Germinal center (tissue), 1 donor: ENCODE data around the gene EBLN2.
"Not testable (repeated sequence)": the region's sequence is repeated elsewhere in the genome, so short reads cannot be mapped to it uniquely, and the experiment has no call there.

Experiments used
- DNase-seq: peaks from one replicate; pipeline ENCODE4 v3.0.0; 2012; ENCODE audit warnings: mixed read lengths, low spot score

Gene EBLN2

DNA sequence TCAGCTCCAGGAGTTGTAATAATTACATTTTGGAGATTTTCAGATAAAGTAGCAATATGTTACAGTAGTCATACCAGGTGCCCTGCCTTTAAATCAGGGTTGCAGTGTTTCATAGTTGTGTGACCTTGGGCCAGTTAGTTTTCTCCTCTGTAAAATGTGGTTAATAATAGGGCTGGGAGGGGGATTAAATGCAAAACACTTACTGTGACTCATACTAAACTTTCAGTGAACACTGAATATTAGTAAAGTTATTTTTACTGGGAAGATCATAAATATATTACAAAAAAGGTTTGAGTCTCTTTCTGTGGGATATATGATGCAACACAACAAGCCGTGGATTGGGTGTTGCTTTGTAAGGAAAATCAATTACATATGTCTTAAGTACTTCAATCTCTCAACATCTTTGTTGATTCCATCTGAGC lies 1.1 kb upstream of the EBLN2 start:
- DNase-seq, result no peak

GRCh38 chr3:73066243-73066642 lies 4.8 kb downstream of the EBLN2 start:
- not testable (repeated sequence) for DNase-seq

DNA sequence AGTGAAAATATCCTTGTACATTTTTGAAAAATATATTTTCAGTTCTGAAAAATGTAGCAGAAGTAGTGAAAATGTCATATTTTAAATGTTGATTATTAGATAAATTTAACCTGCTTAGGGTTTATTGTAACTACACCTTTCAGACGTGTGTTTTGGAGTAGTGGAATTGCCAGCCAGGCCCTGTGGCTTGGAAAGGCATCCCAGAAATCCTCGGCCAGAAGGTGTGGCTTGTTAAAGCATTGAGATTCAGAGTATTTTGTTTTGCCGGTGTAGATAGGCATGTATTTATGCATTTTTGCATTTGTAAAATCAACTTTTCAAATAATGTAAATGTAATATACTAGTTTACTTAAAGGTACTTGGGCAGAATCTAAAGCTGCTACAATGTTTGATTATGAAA lies 7.0 kb downstream of the EBLN2 start:
- no peak for DNase-seq

- no peak for DNase-seq
Observed at GRCh38 chr3:73069187-73069586, 7.7 kb downstream of the EBLN2 start.

- no peak for DNase-seq
Observed at GRCh38 chr3:73069775-73070444, 8.5 kb downstream of the EBLN2 start.

GRCh38 chr3:73070675-73071575 lies 9.5 kb downstream of the EBLN2 start:
- DNase-seq, result no peak

DNA sequence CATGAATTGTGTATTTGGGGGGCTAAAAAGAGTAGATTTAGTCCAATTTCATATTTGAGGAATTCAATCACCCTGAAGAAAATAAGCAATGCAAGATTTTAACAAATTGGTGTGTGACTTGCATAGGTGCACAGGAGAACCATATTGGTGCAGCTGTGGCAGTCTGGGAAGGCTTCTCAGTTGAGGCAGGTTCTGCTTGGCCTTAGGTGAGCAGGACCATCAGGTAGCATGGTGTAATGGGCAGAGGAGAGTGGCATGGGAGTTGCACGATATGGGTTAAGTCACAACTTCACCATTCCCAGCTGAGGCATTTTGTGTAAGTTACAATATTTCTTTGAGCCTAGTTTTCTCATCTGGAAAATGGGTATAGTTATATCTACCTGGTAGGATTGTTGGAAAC lies 10.5 kb downstream of the EBLN2 start:
- no peak for DNase-seq

GRCh38 chr3:73072634-73073033 lies 11.2 kb downstream of the EBLN2 start:
- DNase-seq, result no peak

- no peak for DNase-seq
Observed at GRCh38 chr3:73073091-73073707, 11.7 kb downstream of the EBLN2 start.

- no peak for DNase-seq
Observed at GRCh38 chr3:73074781-73075180, 13.3 kb downstream of the EBLN2 start.

- DNase-seq, result no peak
Observed at GRCh38 chr3:73080216-73080966, 18.9 kb downstream of the EBLN2 start.

GRCh38 chr3:73081140-73081539 lies 19.7 kb downstream of the EBLN2 start:
- no peak for DNase-seq

GRCh38 chr3:73084170-73084569 lies 22.7 kb downstream of the EBLN2 start:
- no peak for DNase-seq

GRCh38 chr3:73086071-73086494 lies 24.6 kb downstream of the EBLN2 start:
- DNase-seq, result peak; percentile 47

DNA sequence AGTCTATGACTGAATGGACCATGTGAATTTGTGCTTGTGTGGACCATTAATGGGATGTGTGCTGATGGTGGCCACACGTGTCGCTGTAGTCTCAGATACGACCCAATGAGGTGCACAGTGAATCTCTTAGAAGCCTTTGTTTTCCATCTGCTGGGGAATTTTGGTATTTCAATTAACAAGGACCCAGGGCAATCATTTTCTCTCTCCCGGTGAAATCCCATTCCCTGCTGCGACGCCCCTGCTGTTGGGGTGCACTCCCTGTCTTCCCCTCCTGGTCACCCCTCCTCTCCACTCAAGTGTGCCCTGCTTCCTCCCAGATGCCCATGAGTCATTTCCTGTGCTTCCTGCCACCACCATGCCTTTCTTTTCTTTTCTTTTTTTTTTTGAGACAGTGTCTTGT lies 32.7 kb downstream of the EBLN2 start:
- peak; percentile 8 for DNase-seq

GRCh38 chr3:73094951-73095350 lies 33.5 kb downstream of the EBLN2 start:
- DNase-seq, result no peak

DNA sequence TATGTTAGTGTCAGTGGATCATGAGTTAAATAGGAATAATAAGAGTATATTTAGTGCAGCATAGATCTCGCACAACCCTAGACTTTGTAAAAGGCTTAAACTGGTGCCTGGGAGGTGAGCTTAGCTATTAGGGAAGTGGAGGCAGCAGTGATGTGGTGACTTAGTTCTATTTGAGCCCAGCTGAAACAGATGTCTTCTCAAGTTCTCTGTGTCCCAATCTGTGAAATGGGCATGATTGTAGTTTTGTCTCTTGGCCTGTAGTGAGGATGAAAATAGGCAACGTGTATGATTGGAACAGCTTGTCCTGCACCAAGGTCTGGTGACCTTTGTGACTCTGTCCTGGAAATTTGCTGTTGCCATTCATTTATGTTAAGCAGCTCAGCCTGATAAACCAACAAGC lies 34.7 kb downstream of the EBLN2 start:
- no peak for DNase-seq

GRCh38 chr3:73098026-73098425 lies 36.6 kb downstream of the EBLN2 start:
- no peak for DNase-seq

GRCh38 chr3:73098873-73099272 lies 37.4 kb downstream of the EBLN2 start:
- no peak for DNase-seq

- DNase-seq, result peak; percentile 82
Observed at GRCh38 chr3:73100741-73101559, 39.5 kb downstream of the EBLN2 start.

DNA sequence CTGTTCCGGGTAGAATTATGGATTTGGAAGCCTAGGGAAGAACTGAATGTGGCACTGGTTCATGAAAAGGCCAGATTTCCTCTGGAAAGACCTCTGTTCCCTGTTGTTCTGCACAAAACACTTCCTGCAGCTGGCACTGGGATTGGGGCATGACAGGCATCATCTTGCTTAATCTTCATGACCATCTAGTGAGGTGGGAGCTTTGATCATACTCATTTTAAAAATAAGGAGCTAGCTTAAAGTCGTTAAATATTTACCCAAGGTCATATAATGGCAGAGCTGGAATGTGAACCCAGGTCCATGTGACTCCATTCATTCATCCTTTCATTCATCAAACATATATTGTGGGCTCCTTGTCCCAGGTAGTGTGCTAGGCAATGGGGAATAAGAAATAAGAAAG lies 40.4 kb downstream of the EBLN2 start:
- no peak for DNase-seq
